Colonic mucosa (tissue), 4 donors: ENCODE measurements around the gene DOCK8. TPM values are rescaled to one million over a fixed set of nuclear protein-coding genes. Genes with fewer than 3 reads are reported as not detected.

Source experiments
- DNase-seq: peaks from one replicate; pipeline ENCODE4 v3.0.0-alpha.2; 2020
- H3K27ac ChIP-seq: fragments of 200-600 bp; one replicate; pipeline ENCODE4 v1.8.0; 2021
- H3K27me3 ChIP-seq: fragments of 200-600 bp; one replicate; pipeline ENCODE4 v1.8.0; 2021
- H3K36me3 ChIP-seq: fragments of 200-600 bp; one replicate; pipeline ENCODE4 v1.8.0; 2021
- H3K4me1 ChIP-seq: fragments of 200-600 bp; one replicate; pipeline ENCODE4 v1.8.0; 2021; ENCODE audit warnings: mild to moderate bottlenecking
- H3K4me3 ChIP-seq: fragments of 200-600 bp; one replicate; pipeline ENCODE4 v1.8.0; 2021
- H3K9ac ChIP-seq, 2 donors: one replicate each; pipeline ENCODE4 v1.7.0; 2013; ENCODE audit warnings: control low read depth in 2 of 2, low read depth in 2 of 2, low read length in 2 of 2
- H3K9me3 ChIP-seq: fragments of 200-600 bp; one replicate; pipeline ENCODE4 v1.8.0; 2021
- intact Hi-C: fragments of 100-400 bp; cut with DNase I; formaldehyde crosslinking; loops from one replicate; pipeline ENCODE4 v1.14.1; 2022
- total RNA-seq, 2 donors: library from RNA; stranded (reverse); fragmentation: NEBNext Ultra II Directional in 1 of 2; extraction: Animal tissue kit (Norgen Biotek cat#: 25700) in 1 of 2; gene quantifications; one replicate each; pipeline ENCODE4 v1.2.1, GENCODE V29; 2021
- TF ChIP-seq, protein P1 (sequence below): fragments of 200-600 bp; IDR thresholded peaks from one replicate; pipeline ENCODE4 v1.8.0; 2022; ENCODE audit warnings: antibody characterized with exemption, mild to moderate bottlenecking
- donor health status: healthy.
- donor health status: DM: no; HTN: no; CAD: no.
- donor health status: DM: no; HTN: no; CAD: no.

Gene DOCK8
- total RNA-seq, 2 donors from 2014 or later = 5.8 to 7.1 TPM

DNA sequence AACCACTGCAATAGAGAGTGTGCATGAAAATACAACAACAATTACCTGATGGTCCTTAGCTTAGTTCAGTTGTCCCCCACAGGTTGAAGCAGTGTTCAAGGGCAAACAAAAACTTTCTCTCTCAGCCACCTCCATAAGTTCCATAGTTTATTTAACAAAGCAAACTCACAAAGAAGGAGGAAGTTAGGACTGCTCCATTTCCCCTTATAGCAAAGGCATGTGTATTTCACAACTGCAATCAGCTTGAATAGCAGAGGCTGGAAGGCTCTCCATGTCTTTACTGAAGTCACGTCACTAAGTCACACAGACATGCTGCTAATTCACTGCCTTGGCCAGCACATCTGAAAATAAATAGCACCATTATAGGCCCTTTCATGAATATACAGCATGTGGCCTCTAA, 43.3 kb downstream of the DOCK8 start:
- intact Hi-C loops = no loop called here
- no peak for DNase-seq
- Histone ChIP-seq H3K4me1 (no peaks in the 10 kb centered on the region), H3K27ac (no peak overlapping the region), H3K4me3 (no peak overlapping the region), H3K9ac (no peak overlapping the region), H3K9me3 (no peaks in the 10 kb centered on the region), H3K27me3 (no peaks in the 10 kb centered on the region), H3K36me3 (no peaks in the 10 kb centered on the region)
- TF ChIP-seq, protein P1, sequence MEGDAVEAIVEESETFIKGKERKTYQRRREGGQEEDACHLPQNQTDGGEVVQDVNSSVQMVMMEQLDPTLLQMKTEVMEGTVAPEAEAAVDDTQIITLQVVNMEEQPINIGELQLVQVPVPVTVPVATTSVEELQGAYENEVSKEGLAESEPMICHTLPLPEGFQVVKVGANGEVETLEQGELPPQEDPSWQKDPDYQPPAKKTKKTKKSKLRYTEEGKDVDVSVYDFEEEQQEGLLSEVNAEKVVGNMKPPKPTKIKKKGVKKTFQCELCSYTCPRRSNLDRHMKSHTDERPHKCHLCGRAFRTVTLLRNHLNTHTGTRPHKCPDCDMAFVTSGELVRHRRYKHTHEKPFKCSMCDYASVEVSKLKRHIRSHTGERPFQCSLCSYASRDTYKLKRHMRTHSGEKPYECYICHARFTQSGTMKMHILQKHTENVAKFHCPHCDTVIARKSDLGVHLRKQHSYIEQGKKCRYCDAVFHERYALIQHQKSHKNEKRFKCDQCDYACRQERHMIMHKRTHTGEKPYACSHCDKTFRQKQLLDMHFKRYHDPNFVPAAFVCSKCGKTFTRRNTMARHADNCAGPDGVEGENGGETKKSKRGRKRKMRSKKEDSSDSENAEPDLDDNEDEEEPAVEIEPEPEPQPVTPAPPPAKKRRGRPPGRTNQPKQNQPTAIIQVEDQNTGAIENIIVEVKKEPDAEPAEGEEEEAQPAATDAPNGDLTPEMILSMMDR = no peak

DNA sequence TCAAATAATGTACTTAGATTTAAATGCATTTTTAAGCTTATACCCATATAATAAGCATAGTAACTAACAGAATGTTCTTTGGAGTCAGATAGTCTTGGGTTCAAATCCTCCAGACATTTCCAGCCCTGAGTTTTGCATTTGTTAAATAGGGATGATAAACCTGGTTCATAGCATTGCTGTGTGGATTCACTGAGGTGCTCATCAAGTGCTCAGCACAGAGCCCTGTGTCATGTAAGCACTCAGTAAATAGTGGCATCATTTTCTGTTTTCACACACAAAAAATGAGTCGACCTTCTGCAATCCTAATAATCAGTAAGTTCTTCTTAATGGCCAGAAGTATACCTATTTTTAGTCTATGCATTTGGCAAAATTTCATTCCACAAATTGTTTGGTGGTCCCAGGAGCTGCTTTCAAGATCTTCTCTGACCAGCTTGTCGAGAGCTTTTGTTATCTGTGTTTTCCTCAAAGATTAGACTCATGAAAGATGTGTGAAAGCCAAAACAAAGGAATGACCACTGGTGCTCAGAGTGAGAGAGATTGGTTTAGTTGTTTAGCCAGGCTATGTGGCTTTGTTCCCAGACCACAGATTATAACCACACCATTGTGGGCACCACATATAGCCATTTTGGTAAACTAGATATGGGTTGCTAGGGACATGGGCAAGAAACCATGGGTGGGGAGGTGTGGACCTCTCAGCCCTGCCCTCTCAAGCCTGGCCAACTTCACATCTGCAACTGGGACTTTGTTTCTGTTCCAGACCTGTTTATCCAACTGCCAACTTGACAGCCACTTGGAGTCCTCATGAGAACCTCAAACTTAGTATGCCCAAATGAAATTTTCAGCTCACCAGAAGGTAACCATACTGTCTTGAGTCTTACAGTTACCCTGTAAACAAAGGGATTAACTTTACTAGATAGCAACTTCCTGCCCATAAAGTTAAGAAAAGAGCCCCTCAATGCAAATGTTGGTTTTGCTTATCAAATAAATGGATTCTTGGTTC, 45.0 kb downstream of the DOCK8 start:
- no peaks in the 10 kb centered on the region for H3K4me1 ChIP-seq
- no peak for DNase-seq
- intact Hi-C loops = no loop called here
- no peak overlapping the region for H3K27ac ChIP-seq
- H3K36me3 ChIP-seq = no peaks in the 10 kb centered on the region
- TF ChIP-seq, protein P1 = no peak
- no peak overlapping the region for H3K9ac ChIP-seq
- no peaks in the 10 kb centered on the region for H3K27me3 ChIP-seq
- no peak overlapping the region for H3K4me3 ChIP-seq
- no peaks in the 10 kb centered on the region for H3K9me3 ChIP-seq

DNA sequence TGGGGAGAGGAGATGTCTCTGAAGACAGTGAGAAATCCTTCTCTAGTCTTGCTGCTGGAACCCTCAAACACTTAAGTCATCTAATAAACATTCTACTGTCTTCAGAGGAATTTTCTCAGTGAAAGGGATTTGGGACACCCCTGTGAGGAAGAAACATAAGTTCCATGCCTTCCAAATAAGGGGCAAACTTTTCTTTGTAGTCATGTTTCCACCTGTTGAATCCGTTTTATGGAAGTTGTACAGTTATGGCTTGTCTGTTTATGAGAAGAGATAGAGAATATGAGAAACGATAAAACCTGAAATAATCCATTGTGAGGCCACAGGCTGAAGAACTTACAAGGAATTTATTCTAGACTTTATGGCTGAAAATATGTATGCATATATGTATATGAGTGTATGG, 49.6 kb downstream of the DOCK8 start:
- no peaks in the 10 kb centered on the region for H3K36me3 ChIP-seq
- no peaks in the 10 kb centered on the region for H3K4me1 ChIP-seq
- H3K9ac ChIP-seq = no peak overlapping the region
- no peaks in the 10 kb centered on the region for H3K9me3 ChIP-seq
- no peak overlapping the region for H3K4me3 ChIP-seq
- TF ChIP-seq, protein P1 = no peak
- no peaks in the 10 kb centered on the region for H3K27me3 ChIP-seq
- intact Hi-C loops = no loop called here
- no peak overlapping the region for H3K27ac ChIP-seq
- DNase-seq = no peak

DNA sequence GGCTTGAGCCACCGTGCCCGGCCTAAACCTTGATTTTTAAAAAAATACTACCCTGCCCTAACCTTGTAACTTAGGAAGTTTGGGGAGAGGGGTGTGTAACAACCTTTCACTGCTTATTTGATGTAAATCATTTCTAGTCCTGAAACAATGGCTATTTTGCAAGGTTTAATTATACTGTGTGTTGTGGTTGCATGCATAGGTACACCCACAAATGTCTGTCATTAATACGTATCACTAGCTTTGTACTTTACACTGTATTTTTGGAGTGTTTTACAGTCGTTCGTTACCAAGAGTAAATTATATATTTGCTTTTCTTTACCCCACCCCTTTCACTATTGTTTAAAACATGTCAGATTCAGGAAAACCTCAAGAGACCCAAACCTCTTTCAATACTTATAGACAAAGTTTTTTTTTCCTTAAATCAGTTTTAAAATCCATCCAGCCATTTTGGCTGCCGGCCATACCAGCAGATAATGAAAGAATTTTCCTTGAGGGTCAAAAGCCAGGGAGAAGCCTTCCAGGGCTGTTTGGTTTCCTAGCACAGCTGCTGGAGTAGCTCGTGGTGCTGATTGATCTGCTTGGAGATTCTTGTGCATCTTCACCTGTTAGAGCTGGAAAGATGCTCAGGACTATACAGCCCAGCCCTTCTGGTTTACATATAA, 50.7 kb downstream of the DOCK8 start:
- no peak for DNase-seq
- H3K9me3 ChIP-seq = no peaks in the 10 kb centered on the region
- no peaks in the 10 kb centered on the region for H3K4me1 ChIP-seq
- H3K36me3 ChIP-seq = no peaks in the 10 kb centered on the region
- H3K27ac ChIP-seq = no peak overlapping the region
- H3K27me3 ChIP-seq = no peaks in the 10 kb centered on the region
- intact Hi-C loops = no loop called here
- TF ChIP-seq, protein P1 = no peak
- H3K9ac ChIP-seq = no peak overlapping the region
- H3K4me3 ChIP-seq = no peak overlapping the region

DNA sequence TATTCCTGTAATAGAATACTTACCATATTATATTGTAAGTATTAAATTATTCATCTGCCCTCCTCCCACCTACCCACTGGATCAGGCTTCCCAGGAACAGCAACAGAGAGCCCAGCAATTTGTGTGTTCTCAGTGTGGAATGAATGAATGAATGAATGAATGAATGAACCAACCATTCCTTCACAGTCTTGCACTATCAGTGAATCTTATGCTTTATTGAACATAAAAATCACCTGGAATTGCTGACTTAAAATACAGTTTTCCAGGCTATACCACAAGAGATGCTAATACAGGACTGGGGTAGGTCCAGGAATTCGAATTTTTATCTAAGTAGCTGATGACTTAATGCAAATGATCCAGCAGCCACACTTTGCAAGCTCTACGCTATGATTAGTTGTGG, 51.6 kb downstream of the DOCK8 start:
- Histone ChIP-seq H3K4me1 (no peaks in the 10 kb centered on the region), H3K27ac (no peak overlapping the region), H3K36me3 (no peaks in the 10 kb centered on the region), H3K9ac (no peak overlapping the region), H3K27me3 (no peaks in the 10 kb centered on the region), H3K4me3 (no peak overlapping the region), H3K9me3 (no peaks in the 10 kb centered on the region)
- no peak for DNase-seq
- intact Hi-C loops = no loop called here
- TF ChIP-seq, protein P1 = no peak
